Smooth muscle cell (in vitro differentiated cells): ENCODE results near the gene MSMO1. TPM values are rescaled to one million over a fixed set of nuclear protein-coding genes. Genes with fewer than 3 reads are reported as not detected.
A peak's percentile ranks its signal among the peaks of the same experiment; 100 is the strongest.

Experiments
- DNase-seq: peaks from one replicate; lab custom pipeline; 2025; ENCODE audit not compliant: unreplicated experiment; lab: John Stamatoyannopoulos, UW
- H2AFZ ChIP-seq: fragments of 200-600 bp; sonication (generic); 2 replicates; pipeline ENCODE4 v1.6.0; 2016; ENCODE audit warnings: antibody characterized with exemption, low read depth, mild to moderate bottlenecking
- H3F3A ChIP-seq: fragments of 200-600 bp; sonication (generic); 2 replicates; pipeline ENCODE4 v1.6.0; 2017; ENCODE audit warnings: antibody characterized with exemption, low read depth
- H3K27ac ChIP-seq: fragments of 200-600 bp; sonication (generic); 2 replicates; pipeline ENCODE4 v1.5.1; 2016; ENCODE audit warnings: low read depth, mild to moderate bottlenecking
- H3K27me3 ChIP-seq: fragments of 200-600 bp; sonication (generic); 2 replicates; pipeline ENCODE4 v1.6.1; 2016; ENCODE audit warnings: low read depth, mild to moderate bottlenecking
- H3K36me3 ChIP-seq: fragments of 200-600 bp; sonication (generic); 2 replicates; pipeline ENCODE4 v1.5.1; 2016; ENCODE audit warnings: low read depth
- H3K4me1 ChIP-seq: fragments of 200-600 bp; sonication (generic); 2 replicates; pipeline ENCODE4 v1.5.1; 2016; ENCODE audit warnings: low read depth
- H3K4me2 ChIP-seq: fragments of 200-600 bp; sonication (generic); 2 replicates; pipeline ENCODE4 v1.6.0; 2016; ENCODE audit warnings: mild to moderate bottlenecking
- H3K4me3 ChIP-seq: fragments of 200-600 bp; sonication (generic); 2 replicates; pipeline ENCODE4 v1.5.1; 2016; ENCODE audit warnings: mild to moderate bottlenecking
- H3K79me2 ChIP-seq: fragments of 200-600 bp; sonication (generic); 2 replicates; pipeline ENCODE4 v1.6.0; 2016; ENCODE audit warnings: low read depth, mild to moderate bottlenecking
- H3K9ac ChIP-seq: fragments of 200-600 bp; sonication (generic); 2 replicates; pipeline ENCODE4 v1.6.0; 2016; ENCODE audit warnings: low read depth
- H3K9me3 ChIP-seq: fragments of 200-600 bp; sonication (generic); replicated peaks from 2 replicates; pipeline ENCODE4 v1.5.1; 2016; ENCODE audit warnings: low read depth
- H4K20me1 ChIP-seq: fragments of 200-600 bp; sonication (generic); 2 replicates; pipeline ENCODE4 v1.6.0; 2016; ENCODE audit warnings: low read depth
- CTCF ChIP-seq: fragments of 200-600 bp; sonication (generic); IDR thresholded peaks from 2 replicates; pipeline ENCODE4 v1.5.1; 2017; ENCODE audit warnings: borderline replicate concordance, mild to moderate bottlenecking, antibody characterized with exemption; ENCODE audit not compliant: insufficient read depth, poor library complexity, severe bottlenecking
- WGBS: methylation state at CpG from one replicate; pipeline ENCODE4 v1.1.7; 2016; ENCODE audit warnings: low lambda C conversion rate; 5-methylcytosine and 5-hydroxymethylcytosine counted together
- polyA plus RNA-seq: library from polyadenylated mRNA; unstranded; fragments of >200 nt; fragmentation: Nextera tagmentation; extraction: Ambion mirVana; gene quantifications from 2 replicates; pipeline ENCODE4 v1.2.1, GENCODE V29; 2016
- total RNA-seq: library from RNA; depleted of rRNA; stranded (reverse); fragments of >200 nt; gene quantifications from 2 replicates; pipeline ENCODE4 v1.2.3, GENCODE V29; 2014

The MSMO1 gene
- total and polyA plus RNA-seq, 2 experiments from 2014 or later: 214 to 218 TPM

GRCh38 chr4:165328101-165328425 lies 594 bp downstream of the MSMO1 start:
- TF ChIP-seq CTCF: no peak
- Histone ChIP-seq H3K9me3 (no peaks in the 10 kb centered on the region), H3K9ac (peak overlapping the region; percentile 68), H3K36me3 (no peaks in the 10 kb centered on the region), H3K79me2 (peaks cover 55% of the 10 kb centered on the region), H3K27ac (peak overlapping the region; percentile 67), H4K20me1 (peaks cover 48% of the 10 kb centered on the region), H3F3A (peaks cover 4% of the 10 kb centered on the region), H3K27me3 (no peaks in the 10 kb centered on the region), H2AFZ (peak overlapping the region; percentile 51), H3K4me1 (peaks cover 37% of the 10 kb centered on the region), H3K4me3 (peak overlapping the region; percentile 75), H3K4me2 (peak overlapping the region; percentile 86)
- WGBS: 1% methylated on average over 7 of the region's 7 CpGs
- no peak for DNase-seq

- Histone ChIP-seq H3K27ac (peak overlapping the region; percentile 67), H3K79me2 (peaks cover 62% of the 10 kb centered on the region), H4K20me1 (peaks cover 54% of the 10 kb centered on the region), H3K36me3 (no peaks in the 10 kb centered on the region), H2AFZ (no peak overlapping the region), H3F3A (peaks cover 4% of the 10 kb centered on the region), H3K9ac (peak overlapping the region; percentile 68), H3K27me3 (no peaks in the 10 kb centered on the region), H3K9me3 (no peaks in the 10 kb centered on the region), H3K4me1 (peaks cover 40% of the 10 kb centered on the region), H3K4me2 (peak overlapping the region; percentile 86), H3K4me3 (peak overlapping the region; percentile 75)
- 2% methylated on average over 4 of the region's 4 CpGs for WGBS
- TF ChIP-seq CTCF: no peak
- no peak for DNase-seq
These were observed 1.2 kb downstream of the MSMO1 start for GRCh38 chr4:165328708-165329107.

DNA sequence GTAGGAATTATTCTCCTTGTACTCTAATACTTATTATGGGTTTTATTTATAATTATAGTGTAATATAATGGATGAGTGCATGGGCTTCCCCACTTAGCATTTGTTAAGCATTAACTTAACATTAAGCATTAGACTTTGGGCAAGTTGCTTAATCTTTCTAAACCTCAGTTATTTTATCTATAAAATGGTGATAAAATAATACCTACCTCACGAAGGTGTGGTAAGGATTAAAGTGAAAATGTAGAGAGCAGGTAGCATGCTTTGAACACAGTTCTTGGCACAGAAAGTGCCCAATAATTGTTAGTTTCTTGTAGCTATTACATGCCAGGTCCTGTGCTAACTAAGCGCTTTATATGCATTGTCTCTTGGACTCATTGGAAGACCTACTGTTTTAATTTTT lies 2.6 kb downstream of the MSMO1 start:
- H3F3A ChIP-seq: peaks cover 4% of the 10 kb centered on the region

More for the DNA sequence above, 2.6 kb downstream of the MSMO1 start:
- H3K27ac ChIP-seq: peak overlapping the region; percentile 67
- no peak overlapping the region for H3K9ac ChIP-seq
- peak overlapping the region; percentile 86 for H3K4me2 ChIP-seq
- WGBS: 62% methylated on average over 2 of the region's 2 CpGs
- H2AFZ ChIP-seq: no peak overlapping the region
- H3K79me2 ChIP-seq: peaks cover 75% of the 10 kb centered on the region
- no peak for DNase-seq
- peaks cover 47% of the 10 kb centered on the region for H3K4me1 ChIP-seq
- H3K9me3 ChIP-seq: no peaks in the 10 kb centered on the region
- H3K36me3 ChIP-seq: peaks cover 4% of the 10 kb centered on the region
- H3K4me3 ChIP-seq: peak overlapping the region; percentile 75
- TF ChIP-seq CTCF: no peak
- no peaks in the 10 kb centered on the region for H3K27me3 ChIP-seq
- H4K20me1 ChIP-seq: peaks cover 68% of the 10 kb centered on the region
